Measurements from ENCODE around the gene HOXC11. TPM values are rescaled to one million over a fixed set of nuclear protein-coding genes. Genes with fewer than 3 reads are reported as not detected.
A peak's percentile ranks its signal among the peaks of the same experiment; 100 is the strongest.

HOXC11 gene
- total RNA-seq, 1 experiment from 2014 or later: 2.2 TPM

DNA sequence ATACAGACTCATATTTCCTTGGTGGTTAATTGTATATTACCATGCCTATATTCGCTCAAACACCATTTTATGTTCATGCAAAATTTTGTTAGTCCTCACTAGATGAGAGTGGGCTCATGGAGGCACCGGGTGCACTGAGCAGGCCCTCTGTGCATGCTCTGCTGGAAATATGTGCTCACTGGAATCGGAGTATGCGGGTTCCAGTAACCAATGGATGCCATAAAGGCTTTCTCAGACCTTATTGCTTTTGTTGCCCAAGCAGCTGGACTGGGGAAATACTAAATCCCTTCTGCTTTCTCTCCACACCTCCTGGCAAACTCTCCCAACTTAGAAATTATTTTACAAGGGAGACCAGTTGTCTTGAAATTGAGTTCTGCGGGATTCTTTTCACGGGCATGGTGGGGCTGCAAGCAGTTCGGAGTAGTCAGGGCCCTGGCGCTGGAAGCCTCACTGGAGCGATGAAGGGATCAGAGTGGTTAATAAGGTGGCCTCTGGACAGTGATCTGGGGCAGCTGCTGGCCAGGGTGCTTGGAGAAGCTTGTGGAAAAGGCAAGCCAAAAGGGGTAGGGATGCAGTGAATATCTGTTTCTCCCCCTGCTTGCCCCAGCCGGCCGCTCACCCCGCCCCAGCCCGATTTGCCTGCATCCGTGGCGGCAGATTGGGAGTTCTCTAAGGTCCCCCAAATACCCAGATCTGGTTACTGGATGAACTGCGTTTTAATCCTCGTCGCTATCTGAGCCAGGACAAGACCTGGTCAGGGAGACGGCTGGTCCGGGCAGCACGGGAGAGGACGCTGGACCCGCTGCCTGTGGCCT, 47.9 kb downstream of the HOXC11 start:
- no peaks in the 10 kb centered on the region for H3K9me3 ChIP-seq
- no peaks in the 10 kb centered on the region for H3K27me3 Mint-ChIP-seq (ENCODE audit: insufficient read depth, unreplicated experiment)
- H3K27me3 ChIP-seq (replicated peaks; ENCODE audit: control insufficient read depth, insufficient read depth, low read length): no peaks in the 10 kb centered on the region
- peaks cover 6% of the 10 kb centered on the region for H3K36me3 Mint-ChIP-seq (ENCODE audit: insufficient read depth, unreplicated experiment)
- TF ChIP-seq, protein P1, sequence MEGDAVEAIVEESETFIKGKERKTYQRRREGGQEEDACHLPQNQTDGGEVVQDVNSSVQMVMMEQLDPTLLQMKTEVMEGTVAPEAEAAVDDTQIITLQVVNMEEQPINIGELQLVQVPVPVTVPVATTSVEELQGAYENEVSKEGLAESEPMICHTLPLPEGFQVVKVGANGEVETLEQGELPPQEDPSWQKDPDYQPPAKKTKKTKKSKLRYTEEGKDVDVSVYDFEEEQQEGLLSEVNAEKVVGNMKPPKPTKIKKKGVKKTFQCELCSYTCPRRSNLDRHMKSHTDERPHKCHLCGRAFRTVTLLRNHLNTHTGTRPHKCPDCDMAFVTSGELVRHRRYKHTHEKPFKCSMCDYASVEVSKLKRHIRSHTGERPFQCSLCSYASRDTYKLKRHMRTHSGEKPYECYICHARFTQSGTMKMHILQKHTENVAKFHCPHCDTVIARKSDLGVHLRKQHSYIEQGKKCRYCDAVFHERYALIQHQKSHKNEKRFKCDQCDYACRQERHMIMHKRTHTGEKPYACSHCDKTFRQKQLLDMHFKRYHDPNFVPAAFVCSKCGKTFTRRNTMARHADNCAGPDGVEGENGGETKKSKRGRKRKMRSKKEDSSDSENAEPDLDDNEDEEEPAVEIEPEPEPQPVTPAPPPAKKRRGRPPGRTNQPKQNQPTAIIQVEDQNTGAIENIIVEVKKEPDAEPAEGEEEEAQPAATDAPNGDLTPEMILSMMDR (IDR thresholded peaks at IDR 0.05; ENCODE audit: insufficient read depth in 1 of 2, low read depth in 1 of 2, low read length in 1 of 2, severe bottlenecking in 1 of 2, unreplicated experiment in 1 of 2): no peak
- peaks cover 12% of the 10 kb centered on the region for H3K4me1 ChIP-seq
- no peak for DNase-seq
- no peaks in the 10 kb centered on the region for H3K36me3 ChIP-seq (ENCODE audit: control insufficient read depth, insufficient read depth, low read length)
- no peak overlapping the region for H3K27ac Mint-ChIP-seq (ENCODE audit: unreplicated experiment)
- H3K9me3 Mint-ChIP-seq (ENCODE audit: unreplicated experiment): no peaks in the 10 kb centered on the region
- peaks cover 16% of the 10 kb centered on the region for H3K4me1 Mint-ChIP-seq (ENCODE audit: low read depth, unreplicated experiment)
- no peak overlapping the region for H3K4me3 ChIP-seq (ENCODE audit: low read depth, low read length)
- ChIA-PET POLR2A (no interaction called here), CTCF (no interaction called here)
- BruUV-seq (replicated peaks): no TSS peak
- intact Hi-C loops (cut with micrococcal nuclease; ENCODE audit: unreplicated experiment): no loop called here
- H3K4me3 Mint-ChIP-seq (ENCODE audit: unreplicated experiment): no peak overlapping the region

DNA sequence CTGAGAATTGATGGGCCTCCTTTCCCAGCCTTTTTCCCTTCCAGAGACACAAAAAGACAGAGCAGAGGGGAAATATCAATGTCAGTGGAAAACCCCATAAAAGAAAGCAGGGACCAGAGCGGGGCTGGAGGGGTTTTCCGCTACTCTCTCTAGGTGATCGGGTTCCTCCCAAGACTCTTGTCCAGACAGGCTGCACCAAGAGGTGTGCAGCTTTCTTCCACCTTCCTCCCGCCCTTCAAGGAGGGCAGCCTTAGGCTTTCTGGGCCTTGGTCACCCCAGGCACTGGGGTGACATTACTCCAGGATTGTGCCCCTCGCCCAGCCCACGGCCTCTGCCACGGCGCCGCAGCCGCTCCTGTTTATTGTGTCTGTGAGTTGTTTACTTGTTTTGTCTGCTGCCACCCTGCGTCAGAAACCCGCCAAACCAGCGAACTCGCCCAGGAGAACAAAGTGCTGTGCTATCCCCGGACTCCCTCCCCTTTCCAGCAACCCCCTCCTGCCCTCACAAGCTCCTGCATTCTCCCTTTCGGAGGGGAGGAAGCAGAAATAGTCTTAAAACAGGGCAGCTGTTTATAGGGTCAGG, 48.6 kb downstream of the HOXC11 start:
- Histone ChIP-seq H3K4me1 (peaks cover 10% of the 10 kb centered on the region), H3K36me3 (ENCODE audit: control insufficient read depth, insufficient read depth, low read length) (no peaks in the 10 kb centered on the region), H3K27me3 (replicated peaks; ENCODE audit: control insufficient read depth, insufficient read depth, low read length) (no peaks in the 10 kb centered on the region), H3K9me3 (no peaks in the 10 kb centered on the region), H3K4me3 (ENCODE audit: low read depth, low read length) (no peak overlapping the region)
- intact Hi-C loops (cut with micrococcal nuclease; ENCODE audit: unreplicated experiment): no loop called here
- no peak overlapping the region for H3K4me3 Mint-ChIP-seq (ENCODE audit: unreplicated experiment)
- H3K9me3 Mint-ChIP-seq (ENCODE audit: unreplicated experiment): no peaks in the 10 kb centered on the region
- TF ChIP-seq, protein P1 (IDR thresholded peaks at IDR 0.05; ENCODE audit: insufficient read depth in 1 of 2, low read depth in 1 of 2, low read length in 1 of 2, severe bottlenecking in 1 of 2, unreplicated experiment in 1 of 2): no peak
- H3K36me3 Mint-ChIP-seq (ENCODE audit: insufficient read depth, unreplicated experiment): peaks cover 6% of the 10 kb centered on the region
- no TSS peak for BruUV-seq (replicated peaks)
- ChIA-PET POLR2A (no interaction called here), CTCF (interaction anchor here (1.4 kb wide), 1 partner anchor 186 kb away, joined by 4 read pairs; no protein-coding TSS in a partner anchor)
- DNase-seq: no peak
- peak overlapping the region; percentile 56 for H3K27ac Mint-ChIP-seq (ENCODE audit: unreplicated experiment)
- H3K4me1 Mint-ChIP-seq (ENCODE audit: low read depth, unreplicated experiment): peaks cover 20% of the 10 kb centered on the region
- no peaks in the 10 kb centered on the region for H3K27me3 Mint-ChIP-seq (ENCODE audit: insufficient read depth, unreplicated experiment)

DNA sequence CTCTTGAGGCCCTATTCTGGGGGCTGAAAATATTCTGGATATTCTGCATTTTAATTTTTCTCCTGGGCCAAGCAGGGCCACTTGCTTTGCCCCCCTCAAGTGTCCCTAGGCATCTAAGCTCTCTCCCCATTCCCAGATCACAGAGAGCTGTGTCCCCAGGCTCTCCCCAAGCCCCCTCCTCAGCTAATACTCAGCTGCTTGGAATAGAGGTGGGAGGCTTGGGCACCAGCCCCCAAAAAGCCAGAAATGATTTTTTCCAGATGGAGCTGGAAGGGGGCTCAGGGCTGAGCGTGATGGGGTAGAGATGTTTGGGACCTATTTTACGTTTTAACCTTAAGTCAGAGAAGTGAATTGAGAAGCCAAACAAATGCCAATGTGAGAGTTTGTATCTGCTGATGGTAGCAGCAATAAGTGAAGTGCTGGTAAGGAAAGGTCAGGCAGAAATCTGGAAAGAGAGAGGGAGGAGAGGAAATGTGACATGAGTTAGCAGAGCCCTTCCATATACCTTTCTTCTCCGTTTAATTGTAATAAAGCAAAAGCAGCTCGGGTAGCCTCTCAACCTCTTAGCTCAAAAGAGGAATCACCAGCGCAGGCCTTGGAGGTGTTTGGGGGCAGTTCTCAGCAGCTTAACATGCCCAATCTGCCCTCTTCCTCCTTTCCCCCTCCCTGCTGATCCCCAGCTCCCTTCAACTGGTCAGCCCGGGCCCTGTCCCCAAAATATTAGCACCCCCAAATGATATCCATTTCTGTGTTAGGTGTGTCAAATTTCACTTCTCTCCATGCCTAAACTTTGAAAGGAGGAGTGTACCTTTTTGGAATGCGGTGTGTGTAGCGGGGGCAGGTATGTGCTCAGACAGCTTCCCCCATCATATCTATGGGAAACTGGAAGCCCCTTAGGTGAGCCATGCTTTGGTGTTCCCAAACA, 50.3 kb downstream of the HOXC11 start:
- peaks cover 26% of the 10 kb centered on the region for H3K4me1 Mint-ChIP-seq (ENCODE audit: low read depth, unreplicated experiment)
- no peak for DNase-seq
- Histone ChIP-seq H3K9me3 (no peaks in the 10 kb centered on the region), H3K4me3 (ENCODE audit: low read depth, low read length) (no peak overlapping the region), H3K4me1 (peaks cover 9% of the 10 kb centered on the region), H3K36me3 (ENCODE audit: control insufficient read depth, insufficient read depth, low read length) (no peaks in the 10 kb centered on the region), H3K27me3 (replicated peaks; ENCODE audit: control insufficient read depth, insufficient read depth, low read length) (no peaks in the 10 kb centered on the region)
- H3K27me3 Mint-ChIP-seq (ENCODE audit: insufficient read depth, unreplicated experiment): no peaks in the 10 kb centered on the region
- intact Hi-C loops (cut with micrococcal nuclease; ENCODE audit: unreplicated experiment): no loop called here
- no TSS peak for BruUV-seq (replicated peaks)
- ChIA-PET POLR2A (interaction anchor here (0.5 to 1.0 kb wide), 2 partner anchors 12 to 179 kb away, joined by 4 to 15 read pairs; no protein-coding TSS in a partner anchor), CTCF (interaction anchor here (0.9 to 1.4 kb wide), 2 partner anchors 9 to 178 kb away, joined by 4 to 6 read pairs; partner anchors contain the start of gene HOXC5)
- TF ChIP-seq, protein P1 (IDR thresholded peaks at IDR 0.05; ENCODE audit: insufficient read depth in 1 of 2, low read depth in 1 of 2, low read length in 1 of 2, severe bottlenecking in 1 of 2, unreplicated experiment in 1 of 2): no peak
- no peak overlapping the region for H3K4me3 Mint-ChIP-seq (ENCODE audit: unreplicated experiment)
- H3K9me3 Mint-ChIP-seq (ENCODE audit: unreplicated experiment): no peaks in the 10 kb centered on the region
- H3K27ac Mint-ChIP-seq (ENCODE audit: unreplicated experiment): no peak overlapping the region
- peaks cover 6% of the 10 kb centered on the region for H3K36me3 Mint-ChIP-seq (ENCODE audit: insufficient read depth, unreplicated experiment)
